Osteocyte (in vitro differentiated cells): ENCODE data around the gene GRB14. TPM values are rescaled to one million over a fixed set of nuclear protein-coding genes. Genes with fewer than 3 reads are reported as not detected.
"Not testable (repeated sequence)": the region's sequence is repeated elsewhere in the genome, so short reads cannot be mapped to it uniquely, and the experiment has no call there.

ENCODE experiments used
- DNase-seq: peaks from one replicate; pipeline ENCODE4 v3.0.0; 2021; ENCODE audit warnings: mixed read lengths; ENCODE audit not compliant: unreplicated experiment; ENCODE audit errors: extremely low spot score
- H3K27ac Mint-ChIP-seq: one replicate; pipeline ENCODE4 v1.8.0; 2021; ENCODE audit warnings: mild to moderate bottlenecking, mixed read lengths; ENCODE audit not compliant: unreplicated experiment
- H3K27me3 Mint-ChIP-seq: one replicate; pipeline ENCODE4 v1.8.0; 2021; ENCODE audit warnings: mixed read lengths; ENCODE audit not compliant: unreplicated experiment
- H3K36me3 Mint-ChIP-seq: one replicate; pipeline ENCODE4 v1.8.0; 2021; ENCODE audit warnings: mixed read lengths; ENCODE audit not compliant: unreplicated experiment
- H3K4me1 Mint-ChIP-seq: one replicate; pipeline ENCODE4 v1.8.0; 2021; ENCODE audit warnings: mixed read lengths; ENCODE audit not compliant: unreplicated experiment
- H3K4me3 Mint-ChIP-seq: one replicate; pipeline ENCODE4 v1.8.0; 2021; ENCODE audit warnings: mild to moderate bottlenecking, moderate library complexity, mixed read lengths; ENCODE audit not compliant: unreplicated experiment
- H3K9me3 Mint-ChIP-seq: one replicate; pipeline ENCODE4 v1.8.0; 2021; ENCODE audit warnings: mixed read lengths; ENCODE audit not compliant: unreplicated experiment
- total RNA-seq: library from RNA; stranded (reverse); gene quantifications from 2 replicates; pipeline ENCODE4 v1.2.1, GENCODE V29; 2021
- TF ChIP-seq, protein P1 (sequence below): fragments of 200-600 bp; sonication (generic); IDR thresholded peaks from 2 replicates; pipeline ENCODE4 v1.5.0; 2021; ENCODE audit warnings: antibody characterized with exemption, mild to moderate bottlenecking, moderate library complexity

Gene GRB14
- total RNA-seq, 1 donor from 2014 or later: 0.83 TPM

DNA sequence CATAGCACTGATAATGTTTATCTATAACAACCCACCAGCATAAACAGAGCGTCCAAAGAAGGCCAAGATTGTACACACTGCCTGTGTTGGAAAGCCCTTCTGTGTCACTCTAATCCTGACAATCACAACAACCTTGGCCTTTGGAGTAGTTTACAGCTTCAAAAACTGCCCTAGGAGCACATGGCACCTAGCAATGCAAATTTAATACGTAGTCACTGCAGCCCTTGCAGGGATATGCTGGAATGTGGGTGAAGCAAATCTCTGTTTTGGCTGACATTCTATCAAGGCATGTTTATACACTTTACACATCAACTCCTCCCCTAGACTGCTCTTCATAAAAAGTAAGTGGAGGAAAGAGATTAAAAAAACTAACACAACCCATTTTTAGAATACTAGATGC lies 66.8 kb downstream of the GRB14 start:
- TF ChIP-seq, protein P1, sequence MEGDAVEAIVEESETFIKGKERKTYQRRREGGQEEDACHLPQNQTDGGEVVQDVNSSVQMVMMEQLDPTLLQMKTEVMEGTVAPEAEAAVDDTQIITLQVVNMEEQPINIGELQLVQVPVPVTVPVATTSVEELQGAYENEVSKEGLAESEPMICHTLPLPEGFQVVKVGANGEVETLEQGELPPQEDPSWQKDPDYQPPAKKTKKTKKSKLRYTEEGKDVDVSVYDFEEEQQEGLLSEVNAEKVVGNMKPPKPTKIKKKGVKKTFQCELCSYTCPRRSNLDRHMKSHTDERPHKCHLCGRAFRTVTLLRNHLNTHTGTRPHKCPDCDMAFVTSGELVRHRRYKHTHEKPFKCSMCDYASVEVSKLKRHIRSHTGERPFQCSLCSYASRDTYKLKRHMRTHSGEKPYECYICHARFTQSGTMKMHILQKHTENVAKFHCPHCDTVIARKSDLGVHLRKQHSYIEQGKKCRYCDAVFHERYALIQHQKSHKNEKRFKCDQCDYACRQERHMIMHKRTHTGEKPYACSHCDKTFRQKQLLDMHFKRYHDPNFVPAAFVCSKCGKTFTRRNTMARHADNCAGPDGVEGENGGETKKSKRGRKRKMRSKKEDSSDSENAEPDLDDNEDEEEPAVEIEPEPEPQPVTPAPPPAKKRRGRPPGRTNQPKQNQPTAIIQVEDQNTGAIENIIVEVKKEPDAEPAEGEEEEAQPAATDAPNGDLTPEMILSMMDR: no peak
- no peaks in the 10 kb centered on the region for H3K9me3 Mint-ChIP-seq
- H3K4me3 Mint-ChIP-seq: no peak overlapping the region
- H3K36me3 Mint-ChIP-seq: no peaks in the 10 kb centered on the region
- H3K4me1 Mint-ChIP-seq: peaks cover 12% of the 10 kb centered on the region
- no peaks in the 10 kb centered on the region for H3K27me3 Mint-ChIP-seq
- no peak for DNase-seq
- H3K27ac Mint-ChIP-seq: no peak overlapping the region

DNA sequence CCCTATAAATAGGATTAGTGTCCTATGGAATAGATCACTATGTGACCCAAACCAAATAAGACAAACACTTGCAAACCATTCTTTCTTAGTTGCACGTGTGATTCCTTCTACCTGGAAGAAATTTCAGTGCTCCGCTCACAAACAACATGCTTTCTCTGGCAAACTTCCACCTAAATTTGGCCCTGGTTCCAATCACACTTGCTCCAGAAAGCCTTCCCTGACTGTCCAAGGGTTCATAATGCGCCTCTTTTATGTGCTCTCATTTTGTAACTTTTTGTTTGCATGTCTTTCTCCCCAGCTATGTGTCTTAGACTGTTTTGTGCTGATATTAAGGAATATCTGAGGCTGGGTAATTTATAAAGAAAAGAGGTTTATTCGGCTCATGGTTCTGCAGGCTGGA lies 69.8 kb downstream of the GRB14 start:
- no peak for DNase-seq
- Mint-ChIP-seq H3K4me1 (no peaks in the 10 kb centered on the region), H3K27me3 (no peaks in the 10 kb centered on the region), H3K27ac (no peak overlapping the region), H3K9me3 (peaks cover 3% of the 10 kb centered on the region), H3K4me3 (no peak overlapping the region), H3K36me3 (no peaks in the 10 kb centered on the region)
- TF ChIP-seq, protein P1: no peak

DNA sequence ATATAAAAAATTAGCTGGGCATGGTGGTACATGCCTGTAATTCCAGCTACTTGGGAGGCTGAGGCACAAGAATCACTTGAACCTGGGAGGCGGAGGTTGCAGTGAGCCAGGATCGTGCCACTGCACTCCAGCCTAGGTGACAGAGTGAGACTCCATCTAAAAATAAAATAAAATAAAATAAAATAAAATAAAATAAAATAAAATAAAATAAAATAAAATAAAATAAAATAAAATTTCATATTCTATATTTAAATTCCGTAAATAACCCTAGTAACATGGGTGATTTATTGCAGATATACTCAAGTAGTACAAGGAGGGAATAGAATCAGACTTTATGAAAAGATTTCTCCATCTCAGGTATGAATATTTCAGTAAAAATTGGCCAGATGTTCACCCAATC lies 71.6 kb downstream of the GRB14 start:
- H3K27me3 Mint-ChIP-seq, H3K4me3 Mint-ChIP-seq, H3K4me1 Mint-ChIP-seq, H3K27ac Mint-ChIP-seq, DNase-seq, H3K36me3 Mint-ChIP-seq, H3K9me3 Mint-ChIP-seq: not testable (repeated sequence)

DNA sequence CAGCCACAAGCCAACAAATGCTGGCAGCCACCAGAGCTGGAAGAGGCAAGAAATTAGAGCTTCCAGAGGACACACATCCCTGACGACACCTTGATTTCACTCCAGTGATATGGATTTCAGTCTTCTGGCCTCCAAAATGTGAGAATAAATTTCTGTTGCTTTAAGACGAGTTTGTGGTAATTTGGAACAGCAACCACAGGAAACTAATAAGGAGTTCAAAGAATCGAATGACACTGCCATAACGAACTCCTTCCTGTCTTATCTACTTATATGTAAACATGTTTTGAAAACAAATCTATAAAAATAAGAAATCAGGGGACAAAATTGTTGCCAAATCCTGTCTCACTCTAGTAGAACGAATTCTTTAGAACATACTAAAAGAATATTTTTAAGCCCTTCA lies 75.8 kb downstream of the GRB14 start:
- H3K27me3 Mint-ChIP-seq: no peaks in the 10 kb centered on the region
- H3K36me3 Mint-ChIP-seq: no peaks in the 10 kb centered on the region
- peaks cover 9% of the 10 kb centered on the region for H3K9me3 Mint-ChIP-seq
- H3K4me1 Mint-ChIP-seq: peaks cover 12% of the 10 kb centered on the region
- DNase-seq: no peak
- H3K4me3 Mint-ChIP-seq: no peak overlapping the region
- H3K27ac Mint-ChIP-seq: no peak overlapping the region
- TF ChIP-seq, protein P1: no peak

DNA sequence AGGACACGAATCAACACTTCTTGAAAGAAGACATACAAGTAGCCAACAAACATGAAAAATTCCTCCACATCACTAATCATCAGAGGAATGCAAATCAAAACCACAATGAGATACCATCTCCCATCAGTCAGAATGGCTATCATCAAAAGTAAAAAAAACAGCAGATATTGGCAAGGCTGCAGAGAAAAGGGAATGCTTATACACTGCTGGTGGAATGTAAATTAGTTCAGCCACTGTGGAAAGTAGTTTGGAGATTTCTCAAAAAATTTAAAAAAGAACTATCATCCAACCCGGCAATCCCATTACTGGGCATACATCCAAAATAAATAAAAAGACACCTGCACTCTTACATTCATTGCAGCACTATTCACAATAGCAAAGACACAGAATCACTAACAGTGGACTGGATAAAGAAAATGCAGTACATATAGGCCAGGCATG lies 78.7 kb downstream of the GRB14 start:
- peaks cover 9% of the 10 kb centered on the region for H3K9me3 Mint-ChIP-seq
- H3K27ac Mint-ChIP-seq: peak overlapping the region; percentile 43
- no peaks in the 10 kb centered on the region for H3K27me3 Mint-ChIP-seq
- H3K4me3 Mint-ChIP-seq: no peak overlapping the region
- H3K4me1 Mint-ChIP-seq: peaks cover 12% of the 10 kb centered on the region
- no peaks in the 10 kb centered on the region for H3K36me3 Mint-ChIP-seq
- TF ChIP-seq, protein P1: no peak
- DNase-seq: no peak
